Ovary (tissue), 9 donors: Measurements from ENCODE around the gene DNAI1. TPM values are rescaled to one million over a fixed set of nuclear protein-coding genes. Genes with fewer than 3 reads are reported as not detected.

Source experiments
- DNase-seq, 5 donors: peaks; one replicate each; pipeline ENCODE4 v3.0.0-alpha.2; 2019 to 2020
- H3K27ac ChIP-seq, 2 donors: fragments of 200-600 bp; one replicate each; pipeline versions ENCODE4 v1.5.1 to v1.8.0; 2019 to 2022
- H3K27me3 ChIP-seq: fragments of 200-600 bp; one replicate; pipeline ENCODE4 v1.8.0; 2022
- H3K36me3 ChIP-seq: fragments of 200-600 bp; sonication (generic); one replicate; pipeline ENCODE4 v1.5.1; 2019
- H3K4me1 ChIP-seq: one replicate; pipeline ENCODE4 v1.8.1; 2013; ENCODE audit warnings: mild to moderate bottlenecking, moderate library complexity; ENCODE audit not compliant: insufficient read depth
- H3K4me3 ChIP-seq: fragments of 200-600 bp; sonication (generic); one replicate; pipeline ENCODE4 v1.5.1; 2017
- H3K9me3 ChIP-seq, 2 donors: fragments of 200-600 bp in 1 of 2; sonication (generic) in 1 of 2; one replicate each; pipeline versions ENCODE4 v1.5.1 to v1.8.1; 2013 to 2019; ENCODE audit warnings: mild to moderate bottlenecking in 1 of 2, moderate library complexity in 1 of 2
- EP300 ChIP-seq: sonication (generic); formaldehyde crosslinking; IDR thresholded peaks from one replicate; pipeline ENCODE4 v1.6.1; 2017; ENCODE audit warnings: antibody characterized with exemption
- POLR2A ChIP-seq: fragments of 450-650 bp; IDR thresholded peaks from one replicate; pipeline ENCODE4 v1.6.1; 2017; ENCODE audit warnings: antibody characterized with exemption, mild to moderate bottlenecking, moderate library complexity
- WGBS, 3 donors: extraction: QIAGEN DNeasy Blood & Tissue Kit in 1 of 3; methylation state at CpG; one replicate each; pipeline versions ENCODE4 v1.1.5 to v1.1.7; 2013 to 2017; 5-methylcytosine and 5-hydroxymethylcytosine counted together
- intact Hi-C, 4 donors: fragments of 100-400 bp; cut with DNase I; formaldehyde crosslinking; loops; one replicate each; pipeline versions ENCODE4 v1.11.0 to v1.15.1; 2022 to 2023
- polyA plus RNA-seq, 2 donors: library from polyadenylated mRNA; stranded (reverse); fragments of 200-250 nt in 1 of 2; fragments of 350-450 nt in 1 of 2; fragmentation: Illumina TruSeq in 1 of 2; extraction: RNeasy Lipid Tissue Mini Kit (QIAGEN cat#74804) in 1 of 2; gene quantifications; one replicate each; pipeline ENCODE4 v1.2.3, GENCODE V29; 2013 to 2014
- total RNA-seq, 7 donors: library from RNA; depleted of rRNA in 2 of 7; stranded (reverse); fragments of >200 nt in 2 of 7; fragmentation: NEBNext Ultra II Directional in 3 of 7; extraction: Animal tissue kit (Norgen Biotek cat#: 25700) in 3 of 7; gene quantifications; one replicate each; pipeline versions ENCODE4 v1.1.0 to v1.2.4, GENCODE V29; 2016 to 2023
- TF ChIP-seq, protein P1 (sequence below), 3 donors: fragments of 450-650 bp in 2 of 3; fragments of 200-600 bp in 1 of 3; IDR thresholded peaks; one replicate each; pipeline versions ENCODE4 v1.5.1 to v1.8.0; 2016 to 2022; ENCODE audit warnings: antibody characterized with exemption in 3 of 3, mild to moderate bottlenecking in 1 of 3
- donor health status: DM: no; HTN: no; CAD: no; lungs with moderate emphysema.
- donor health status: DM: no; HTN: no; CAD: no.
- donor health status: Bipolar disorder and iron deficiency.
- donor health status: DM: yes; HTN: yes; CAD: no.
- donor health status: DM: no; HTN: no; CAD: no.
- donor health status: DM: yes; HTN: yes; CAD: no.

The DNAI1 gene
- total and polyA plus RNA-seq, 9 donors, result 0.10 to 26.1 (median 1.9) TPM; not detected in 3

DNA sequence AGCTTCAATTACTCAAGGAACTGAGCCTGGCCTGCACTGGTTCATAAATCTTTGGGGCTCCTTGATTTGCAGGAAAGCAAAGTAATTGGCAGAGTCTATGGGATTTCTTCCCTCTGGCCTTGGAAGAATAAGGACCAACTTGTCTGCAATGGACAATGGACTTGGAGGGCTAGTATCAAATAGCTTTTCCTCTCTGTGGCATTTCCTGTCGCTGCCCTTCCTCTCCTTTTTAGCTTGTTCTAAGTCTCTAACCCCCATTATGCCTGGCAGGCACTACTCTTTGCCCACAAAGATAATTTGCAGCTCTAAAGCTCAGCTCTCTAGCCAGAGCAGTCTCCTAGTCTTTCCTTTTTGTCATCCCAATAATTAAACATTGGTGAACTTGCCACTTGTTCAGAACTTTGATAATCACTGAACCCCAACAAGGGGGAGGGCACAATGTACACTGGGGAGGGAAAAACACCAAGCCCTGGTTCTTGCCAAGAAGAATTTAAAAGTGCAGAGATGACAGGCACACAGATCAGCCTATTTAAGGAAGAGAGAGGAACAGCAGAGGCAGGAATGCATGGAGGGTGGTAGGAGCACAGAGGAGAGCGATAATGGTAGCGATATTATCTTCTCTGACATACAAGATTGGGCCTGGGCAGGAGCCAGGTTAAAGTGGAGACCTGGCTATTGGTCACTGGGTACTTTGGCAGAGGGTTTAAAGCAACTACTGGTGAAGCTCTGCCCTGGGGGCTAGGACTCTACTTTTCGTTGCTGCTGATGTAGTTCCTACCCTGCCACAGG, 38.7 kb upstream of the DNAI1 start:
- no peak for DNase-seq
- intact Hi-C loops, result loop anchor here in 1 of 4 donors (5.0 kb wide), 1 partner anchor 67 kb away; no protein-coding TSS in a partner anchor
- Histone ChIP-seq H3K36me3 (no peaks in the 10 kb centered on the region), H3K9me3 (no peaks in the 10 kb centered on the region), H3K27ac (no peak overlapping the region), H3K4me3 (no peak overlapping the region), H3K27me3 (no peaks in the 10 kb centered on the region), H3K4me1 (no peaks in the 10 kb centered on the region)
- TF ChIP-seq POLR2A, result no peak
- TF ChIP-seq, protein P1, sequence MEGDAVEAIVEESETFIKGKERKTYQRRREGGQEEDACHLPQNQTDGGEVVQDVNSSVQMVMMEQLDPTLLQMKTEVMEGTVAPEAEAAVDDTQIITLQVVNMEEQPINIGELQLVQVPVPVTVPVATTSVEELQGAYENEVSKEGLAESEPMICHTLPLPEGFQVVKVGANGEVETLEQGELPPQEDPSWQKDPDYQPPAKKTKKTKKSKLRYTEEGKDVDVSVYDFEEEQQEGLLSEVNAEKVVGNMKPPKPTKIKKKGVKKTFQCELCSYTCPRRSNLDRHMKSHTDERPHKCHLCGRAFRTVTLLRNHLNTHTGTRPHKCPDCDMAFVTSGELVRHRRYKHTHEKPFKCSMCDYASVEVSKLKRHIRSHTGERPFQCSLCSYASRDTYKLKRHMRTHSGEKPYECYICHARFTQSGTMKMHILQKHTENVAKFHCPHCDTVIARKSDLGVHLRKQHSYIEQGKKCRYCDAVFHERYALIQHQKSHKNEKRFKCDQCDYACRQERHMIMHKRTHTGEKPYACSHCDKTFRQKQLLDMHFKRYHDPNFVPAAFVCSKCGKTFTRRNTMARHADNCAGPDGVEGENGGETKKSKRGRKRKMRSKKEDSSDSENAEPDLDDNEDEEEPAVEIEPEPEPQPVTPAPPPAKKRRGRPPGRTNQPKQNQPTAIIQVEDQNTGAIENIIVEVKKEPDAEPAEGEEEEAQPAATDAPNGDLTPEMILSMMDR (IDR thresholded peaks at IDR 0.05), result no peak
- TF ChIP-seq EP300, result no peak
- WGBS, 3 donors, result 86 to 87% (median 87%) methylated on average over 4 of the region's 4 CpGs

DNA sequence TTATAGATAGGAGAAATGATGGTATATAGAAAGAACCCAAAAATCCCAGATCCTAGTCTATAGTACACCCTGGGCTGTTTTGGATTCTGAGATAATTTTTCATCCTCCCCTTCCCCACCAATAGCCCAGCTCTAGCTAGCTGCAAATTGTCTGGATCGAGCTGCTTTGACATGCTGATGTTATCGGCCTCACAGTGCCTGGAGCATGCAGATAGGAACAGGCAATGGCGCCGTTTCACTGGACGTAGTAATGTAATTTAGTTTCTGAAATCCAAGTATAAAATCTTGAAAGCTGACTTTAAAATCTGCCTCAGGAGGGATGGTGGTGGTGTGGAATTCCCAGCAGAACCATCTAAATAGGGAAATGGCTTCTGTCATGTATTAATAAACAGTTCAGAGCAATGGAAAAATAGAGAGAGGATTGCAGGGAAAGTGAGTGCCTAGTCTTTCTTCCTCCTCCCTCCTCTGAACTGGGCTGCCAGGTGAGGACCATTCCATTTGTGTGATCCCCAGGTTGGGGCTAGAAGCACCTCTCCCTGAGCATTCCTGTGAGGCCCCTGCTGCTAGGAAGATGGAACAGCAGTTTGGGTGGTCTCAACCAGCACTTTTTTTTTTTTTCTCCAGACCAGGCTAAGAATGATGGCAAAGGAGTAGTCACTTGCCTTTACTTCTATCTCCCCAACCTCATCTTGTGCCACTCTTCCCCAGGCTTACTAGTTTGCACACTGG, 32.1 kb upstream of the DNAI1 start:
- intact Hi-C loops, result no loop called here
- no peak for DNase-seq
- Histone ChIP-seq H3K4me3 (no peak overlapping the region), H3K4me1 (peaks cover 7% of the 10 kb centered on the region), H3K36me3 (no peaks in the 10 kb centered on the region), H3K27me3 (no peaks in the 10 kb centered on the region), H3K27ac (no peak overlapping the region), H3K9me3 (no peaks in the 10 kb centered on the region)
- TF ChIP-seq, protein P1 (IDR thresholded peaks at IDR 0.05), result no peak
- no peak for TF ChIP-seq EP300
- TF ChIP-seq POLR2A, result no peak
- WGBS, 3 donors, result 84 to 85% (median 85%) methylated on average over 5 of the region's 5 CpGs

DNA sequence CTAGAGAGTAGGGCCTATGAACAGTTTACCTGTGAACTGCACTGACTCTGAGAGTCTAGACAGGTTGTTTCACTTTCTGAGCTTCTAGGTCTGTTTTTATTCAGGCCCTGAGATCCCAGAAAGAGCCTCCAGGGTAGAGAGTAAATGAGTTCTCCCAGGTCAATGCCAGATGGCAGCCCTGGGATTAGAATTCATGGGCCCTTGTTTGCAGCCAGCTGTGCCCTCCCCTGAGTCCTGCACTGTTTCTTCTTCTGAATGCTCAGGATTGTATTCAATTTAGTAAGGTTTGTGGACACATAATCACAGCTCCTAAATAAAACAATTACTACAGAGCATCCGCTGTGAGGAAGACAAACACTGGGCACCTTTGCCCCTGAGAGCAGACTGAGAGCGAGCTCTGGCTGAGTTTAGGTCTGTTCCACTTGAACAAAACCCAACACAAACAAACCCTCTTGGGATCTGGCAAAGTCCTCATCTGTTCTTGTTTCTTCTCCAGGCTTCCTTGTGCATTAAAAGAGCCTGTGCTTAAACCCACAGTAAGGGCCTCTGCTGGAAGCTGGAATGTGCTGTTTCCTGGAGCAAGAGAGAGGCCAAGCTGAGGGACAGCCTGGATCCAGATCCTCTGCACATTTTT, 30.2 kb upstream of the DNAI1 start:
- H3K4me3 ChIP-seq, result no peak overlapping the region
- H3K9me3 ChIP-seq, result no peaks in the 10 kb centered on the region
- intact Hi-C loops, result no loop called here
- WGBS, 3 donors, result 15 to 32% (median 17%) methylated on average over 2 of the region's 2 CpGs
- H3K4me1 ChIP-seq, result peaks cover 7% of the 10 kb centered on the region
- no peak for TF ChIP-seq POLR2A
- TF ChIP-seq, protein P1 (IDR thresholded peaks at IDR 0.05), result no peak
- no peak for TF ChIP-seq EP300
- H3K27ac ChIP-seq, result no peak overlapping the region
- no peaks in the 10 kb centered on the region for H3K36me3 ChIP-seq
- DNase-seq, result no peak
- no peaks in the 10 kb centered on the region for H3K27me3 ChIP-seq

DNA sequence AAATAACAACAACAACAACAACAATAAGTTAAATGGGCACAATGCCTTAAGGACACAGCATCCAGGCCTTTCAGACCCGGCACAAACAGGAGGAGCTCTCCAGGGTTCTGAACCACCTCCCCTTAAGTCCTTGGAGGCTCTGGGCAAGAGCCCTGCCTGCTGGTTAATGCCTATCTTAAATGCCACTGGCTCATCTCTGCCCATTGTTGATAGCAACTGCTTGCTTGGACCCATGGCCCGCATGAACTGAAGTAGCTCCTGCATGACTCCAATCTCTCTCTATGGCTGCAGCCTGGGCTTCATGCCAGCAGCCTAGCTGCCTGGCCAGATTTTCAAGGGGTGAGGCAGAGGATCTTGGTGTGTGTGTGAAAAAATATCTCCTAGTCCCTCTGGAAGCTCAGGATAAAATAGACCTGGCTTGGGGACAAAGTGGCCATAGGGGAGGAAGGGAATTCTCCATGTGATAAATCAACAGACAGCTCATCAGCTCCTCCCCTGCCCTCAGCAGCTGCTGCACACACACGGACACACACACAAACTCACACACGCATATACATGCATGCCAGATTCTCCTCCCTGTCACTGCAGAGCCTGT, 27.7 kb upstream of the DNAI1 start:
- peaks cover 7% of the 10 kb centered on the region for H3K4me1 ChIP-seq
- no peak overlapping the region for H3K27ac ChIP-seq
- peak; percentile 21 to 76 (median 45) for DNase-seq
- TF ChIP-seq, protein P1 (IDR thresholded peaks at IDR 0.05), result no peak
- TF ChIP-seq POLR2A (no peak), EP300 (no peak)
- no peaks in the 10 kb centered on the region for H3K27me3 ChIP-seq
- 12 to 18% (median 14%) methylated on average over 4 of the region's 4 CpGs for WGBS, 3 donors
- H3K4me3 ChIP-seq, result no peak overlapping the region
- H3K36me3 ChIP-seq, result no peaks in the 10 kb centered on the region
- H3K9me3 ChIP-seq, result no peaks in the 10 kb centered on the region
- intact Hi-C loops, result no loop called here
